Activated CD4-positive, alpha-beta T cell treated with anti-CD3 and anti-CD28 coated beads, Interleukin-2, amount 50 U/mL, for 1 hour (primary cell): Measurements from ENCODE around the gene SLC7A14.

Experiments used
- DNase-seq: peaks from one replicate; pipeline ENCODE4 v3.0.0-alpha.2; 2020

SLC7A14 gene

DNA sequence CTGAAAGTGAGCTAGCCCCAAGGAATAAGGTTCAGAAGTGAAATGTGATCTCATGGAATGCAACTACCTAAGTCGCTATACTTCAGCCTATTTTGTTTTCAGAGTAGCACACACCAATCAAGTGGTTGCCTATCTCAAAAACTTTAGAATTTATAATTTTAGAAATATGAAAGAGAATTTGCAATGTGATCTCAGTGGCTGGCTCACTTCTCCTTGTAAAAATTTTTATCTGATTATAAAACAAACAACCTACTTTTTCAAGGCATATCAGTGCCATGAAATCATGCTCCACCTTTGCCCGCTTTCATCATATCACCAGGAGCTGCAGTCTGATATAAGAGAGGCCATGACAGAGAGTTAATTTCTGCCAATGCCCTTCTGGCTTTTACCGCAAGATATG, 119.9 kb downstream of the SLC7A14 start:
- DNase-seq = no peak

DNA sequence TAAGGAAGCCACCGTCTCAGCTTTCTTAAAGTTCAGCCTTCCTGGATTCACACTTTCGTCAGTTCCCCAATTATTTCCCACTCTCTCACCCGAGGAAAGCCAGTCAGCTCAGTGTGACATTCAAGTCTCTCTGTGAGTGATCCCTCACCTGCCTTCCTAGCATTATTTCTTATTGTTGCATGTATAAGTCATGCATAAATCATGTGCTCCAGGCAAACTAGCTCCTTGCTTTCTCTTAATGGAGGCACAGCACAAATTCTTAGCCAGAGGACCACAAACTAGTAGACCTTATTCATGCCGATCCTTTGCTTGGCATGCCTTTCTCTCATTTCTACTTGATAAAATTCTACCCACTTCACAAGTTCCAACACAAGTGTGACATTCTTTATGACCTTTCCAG, 122.9 kb downstream of the SLC7A14 start:
- no peak for DNase-seq

DNA sequence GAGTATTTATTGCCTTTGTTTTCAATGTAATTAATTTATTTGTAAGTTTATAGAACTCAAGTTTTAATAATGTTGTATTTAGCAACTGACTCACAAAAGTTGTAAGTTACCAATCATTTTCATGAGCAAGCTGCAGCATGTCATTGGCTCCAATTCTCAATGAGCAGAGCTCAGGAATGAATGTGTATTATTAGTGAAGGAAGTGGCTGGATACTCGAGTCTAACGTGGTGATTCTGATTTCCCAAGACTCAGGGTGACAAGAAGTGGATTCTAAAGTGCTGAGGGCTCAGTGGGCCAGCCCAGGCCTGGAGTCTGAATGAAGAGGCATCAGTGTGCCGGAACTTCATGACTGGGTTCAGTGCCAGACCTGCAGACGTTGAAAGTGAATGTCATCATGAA, 127.6 kb downstream of the SLC7A14 start:
- no peak for DNase-seq

DNA sequence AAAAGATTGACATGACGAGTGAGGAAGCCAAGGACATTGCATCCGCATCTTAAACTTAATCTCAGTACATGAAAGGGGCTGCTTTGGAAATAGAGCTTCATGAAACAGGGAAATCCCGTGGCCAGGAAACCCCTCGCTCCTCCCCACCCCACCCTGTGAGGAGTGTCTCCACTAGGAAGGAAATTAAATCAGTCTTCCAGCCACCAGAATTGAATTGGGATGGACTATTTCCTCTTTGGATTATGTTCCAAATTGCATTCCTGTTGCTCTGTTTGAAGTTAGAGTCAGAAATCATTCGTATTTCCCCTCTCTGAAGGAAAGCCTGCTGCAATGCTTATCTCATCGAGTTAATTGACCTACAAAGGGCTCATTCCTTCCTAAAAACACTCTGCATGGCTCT, 131.4 kb downstream of the SLC7A14 start:
- DNase-seq = no peak

DNA sequence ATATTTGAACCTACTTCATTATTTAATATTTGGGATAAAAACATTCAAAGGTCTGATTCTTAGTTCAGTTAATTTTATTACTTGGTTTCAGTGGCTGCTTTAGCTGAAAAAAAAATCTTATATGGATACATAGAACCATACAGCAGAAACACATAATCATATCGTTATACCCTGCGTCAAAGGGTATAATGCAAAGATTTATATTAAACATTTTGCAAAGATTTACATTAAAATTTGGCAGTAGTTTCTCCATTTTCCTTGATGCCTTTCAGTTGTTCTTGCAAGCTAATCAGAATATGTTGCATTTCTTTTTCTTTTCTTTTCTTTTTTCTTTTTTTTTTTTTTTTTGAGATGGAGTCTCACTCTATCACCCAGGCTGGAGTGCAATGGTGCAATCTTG, 135.8 kb downstream of the SLC7A14 start:
- DNase-seq = no peak

DNA sequence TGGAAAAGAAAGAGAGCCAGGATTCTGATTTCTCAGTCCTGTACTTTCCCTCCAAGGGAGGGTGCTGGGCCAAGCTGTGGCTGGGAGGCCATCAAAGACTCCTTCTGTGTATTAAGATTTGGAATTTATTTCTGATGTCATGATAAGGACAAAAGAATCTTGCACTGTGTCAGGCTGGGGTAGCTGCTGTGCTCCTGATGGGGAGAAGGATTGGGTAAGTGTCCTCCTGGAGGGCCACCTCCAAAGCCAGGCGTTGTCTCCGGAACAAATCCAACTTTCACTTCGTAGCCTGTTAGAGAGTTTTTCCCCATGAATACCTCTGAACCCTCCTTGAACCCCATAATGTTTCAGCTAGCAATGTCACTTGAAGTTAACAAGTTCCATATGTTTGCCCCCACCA, 137.3 kb downstream of the SLC7A14 start:
- DNase-seq = no peak

DNA sequence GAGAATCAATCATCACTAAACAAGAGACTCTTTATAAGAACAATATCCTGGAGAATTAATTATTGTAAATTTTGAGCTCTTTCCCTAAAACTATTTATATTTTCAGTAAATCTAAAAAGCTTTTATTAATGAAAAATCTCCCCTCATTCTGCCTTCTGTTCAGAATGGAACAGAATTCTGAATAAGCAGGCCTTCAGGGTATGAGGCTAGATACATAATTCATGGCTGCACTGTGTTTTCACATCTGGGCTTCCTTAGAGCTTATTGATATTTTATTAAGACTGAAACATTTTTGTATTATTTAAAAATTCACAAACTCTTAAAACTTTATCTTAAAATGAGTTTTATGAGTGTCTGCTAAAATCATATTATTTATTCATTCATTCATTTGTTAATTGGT, 142.4 kb downstream of the SLC7A14 start:
- no peak for DNase-seq

DNA sequence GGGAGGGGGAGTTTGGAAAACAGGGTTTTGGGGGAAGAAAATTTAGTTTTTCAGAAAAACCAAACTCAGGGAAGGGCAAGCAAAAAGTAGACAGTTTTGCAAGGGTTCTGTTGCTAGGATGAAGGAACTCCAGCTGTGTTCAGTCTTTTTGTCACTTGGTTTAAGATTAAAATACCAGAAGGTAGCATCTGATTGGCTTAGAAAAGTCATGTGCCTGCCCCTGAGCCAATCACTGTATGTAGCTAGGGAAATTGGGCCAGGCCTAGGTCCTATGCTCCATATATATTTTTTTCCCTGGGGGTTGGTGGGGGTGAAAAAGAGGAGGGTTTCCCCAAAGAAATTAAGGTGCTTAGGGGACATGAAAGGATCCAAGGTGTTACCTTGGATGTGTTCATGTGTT, 142.9 kb downstream of the SLC7A14 start:
- DNase-seq = no peak

DNA sequence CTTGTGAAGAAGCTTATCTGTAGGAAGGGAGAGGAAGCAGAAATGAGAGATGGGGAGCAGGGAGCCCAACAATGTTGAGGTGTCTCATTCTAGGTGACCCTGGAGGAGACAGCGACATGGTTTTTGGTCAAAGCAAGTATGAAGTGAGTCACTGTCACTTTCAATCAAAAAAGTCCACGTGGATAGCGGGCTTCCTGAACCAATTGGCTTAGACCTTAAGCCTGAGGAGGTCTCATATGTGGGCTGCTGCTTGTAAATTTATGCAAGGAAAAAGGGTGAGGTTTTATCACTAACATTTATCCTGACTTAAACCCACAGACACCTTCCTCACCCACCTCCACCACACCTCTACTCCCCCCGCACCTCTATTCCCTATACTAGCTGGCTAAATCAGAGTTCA, 144.5 kb downstream of the SLC7A14 start:
- DNase-seq = no peak

DNA sequence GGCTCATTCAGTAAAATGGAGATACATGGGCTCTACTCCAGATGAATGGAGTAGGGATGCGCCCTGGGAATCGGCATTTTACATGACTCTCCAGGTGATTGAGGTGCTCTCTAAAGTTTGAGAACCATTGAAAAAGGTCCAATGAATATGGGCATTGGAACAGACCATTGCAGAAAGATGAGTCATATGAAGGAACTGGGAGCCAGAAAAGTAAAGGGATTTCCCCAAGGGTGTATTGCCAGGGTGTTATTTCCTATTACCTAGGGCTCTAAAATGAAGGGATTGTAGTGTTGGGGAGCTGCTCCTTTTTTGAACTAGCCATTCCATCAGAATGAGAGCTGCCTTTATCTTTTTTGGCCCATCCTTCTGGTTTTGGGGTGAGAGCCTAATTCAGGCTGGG, 145.5 kb downstream of the SLC7A14 start:
- DNase-seq = no peak

DNA sequence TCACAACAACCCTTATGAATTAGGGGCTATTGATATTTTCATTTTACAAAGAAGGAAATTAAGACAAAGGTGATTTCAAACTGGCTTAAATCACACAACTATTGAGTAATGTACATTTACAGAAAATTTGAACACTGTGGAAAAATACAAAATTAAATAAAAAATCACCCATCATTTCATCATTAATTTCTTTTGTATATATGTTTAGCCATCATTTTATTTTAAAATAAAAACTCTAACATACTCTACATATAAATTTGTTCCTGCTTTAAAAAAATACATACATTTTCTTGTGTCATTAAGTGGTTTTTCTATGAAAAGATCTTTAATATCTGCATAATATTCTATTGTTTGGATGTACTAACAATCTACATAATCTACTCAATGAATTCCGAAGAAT, 147.0 kb downstream of the SLC7A14 start:
- DNase-seq = no peak

DNA sequence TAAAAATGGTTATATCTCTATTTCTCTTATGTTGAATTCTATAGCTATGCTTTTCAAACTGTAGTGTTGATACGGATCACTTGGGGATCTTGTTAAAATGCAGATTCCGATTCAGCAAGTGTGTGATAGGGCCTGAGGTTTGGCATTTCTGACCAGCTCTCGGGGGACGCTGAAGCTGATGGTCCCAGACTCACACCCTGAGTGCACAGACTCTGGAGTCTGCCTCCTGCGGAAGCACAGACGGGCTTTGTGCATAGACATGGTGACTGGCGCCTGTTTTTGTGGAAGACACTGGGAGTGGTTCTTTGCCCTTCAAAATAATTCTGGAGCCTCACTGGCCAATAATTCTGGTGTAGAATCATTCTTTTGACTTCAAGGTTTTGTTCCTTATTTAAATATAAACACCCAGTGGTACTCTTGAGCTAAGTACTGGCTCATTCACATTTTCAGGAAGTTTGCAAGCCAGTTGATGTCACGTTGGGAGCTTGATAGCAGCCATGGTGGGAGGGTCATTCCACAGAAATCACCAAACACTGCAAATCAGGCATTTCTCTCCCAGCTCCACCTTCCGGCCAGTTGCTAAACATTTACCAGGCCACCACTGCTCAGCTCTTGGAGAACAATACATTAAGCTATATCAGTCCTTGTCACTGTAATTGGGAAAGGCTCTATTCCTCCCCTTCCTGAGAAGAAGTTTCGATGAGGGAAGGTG, 148.0 kb downstream of the SLC7A14 start:
- DNase-seq = no peak

DNA sequence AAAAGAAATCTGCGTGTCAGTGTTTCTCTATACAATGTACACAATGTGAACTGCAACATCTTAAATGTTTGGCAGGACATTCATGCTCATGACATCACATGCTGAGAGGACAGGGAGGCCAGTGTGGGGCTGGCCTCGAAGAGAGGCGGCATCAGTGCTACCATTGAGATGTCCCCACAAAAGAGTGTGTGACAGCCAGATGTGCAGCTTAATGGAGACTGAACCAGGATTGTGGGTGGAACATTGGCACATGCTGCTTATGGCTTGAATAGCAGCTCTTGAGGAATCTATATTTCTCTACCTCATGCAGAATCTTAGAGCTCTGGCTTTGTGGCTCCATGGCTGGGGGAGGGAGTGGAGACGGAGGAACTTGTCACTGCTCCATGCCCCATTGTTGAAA, 148.7 kb downstream of the SLC7A14 start:
- no peak for DNase-seq

DNA sequence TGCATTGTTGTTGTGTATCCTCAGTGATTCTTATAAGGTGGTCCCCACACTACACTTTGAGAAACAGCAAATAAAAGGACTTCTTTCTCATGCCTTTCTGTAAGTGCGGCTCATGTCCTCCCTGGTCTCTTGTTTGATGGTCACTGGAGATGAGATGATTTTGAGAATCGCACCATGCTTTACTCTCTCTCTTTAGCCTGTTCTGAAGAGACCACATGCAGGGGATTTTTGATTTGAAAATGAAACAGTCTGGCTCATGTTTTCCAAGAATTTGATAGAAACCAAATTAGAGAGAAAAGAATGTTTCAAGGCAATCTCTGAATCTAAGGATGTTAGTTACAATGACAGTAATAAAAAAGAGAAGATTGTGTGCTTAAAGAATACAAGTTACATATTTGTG, 149.2 kb downstream of the SLC7A14 start:
- DNase-seq = no peak

DNA sequence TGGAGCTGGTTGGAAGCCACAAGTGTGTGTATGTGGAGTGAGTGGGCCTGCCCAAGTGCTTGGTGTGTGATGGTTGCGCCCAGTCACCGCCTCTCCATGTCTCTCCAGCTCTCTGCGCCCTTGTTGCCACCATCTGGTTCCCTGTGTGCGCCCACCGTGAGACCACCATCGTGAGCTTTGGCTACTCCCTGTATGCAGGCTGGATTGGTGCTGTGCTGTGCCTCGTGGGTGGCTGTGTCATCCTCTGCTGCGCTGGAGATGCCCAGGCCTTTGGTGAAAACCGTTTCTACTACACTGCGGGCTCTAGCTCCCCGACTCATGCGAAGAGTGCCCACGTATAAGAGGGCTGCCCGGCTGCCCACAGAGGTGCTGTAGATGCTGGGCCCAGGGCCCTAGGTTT, 153.5 kb downstream of the SLC7A14 start:
- no peak for DNase-seq

DNA sequence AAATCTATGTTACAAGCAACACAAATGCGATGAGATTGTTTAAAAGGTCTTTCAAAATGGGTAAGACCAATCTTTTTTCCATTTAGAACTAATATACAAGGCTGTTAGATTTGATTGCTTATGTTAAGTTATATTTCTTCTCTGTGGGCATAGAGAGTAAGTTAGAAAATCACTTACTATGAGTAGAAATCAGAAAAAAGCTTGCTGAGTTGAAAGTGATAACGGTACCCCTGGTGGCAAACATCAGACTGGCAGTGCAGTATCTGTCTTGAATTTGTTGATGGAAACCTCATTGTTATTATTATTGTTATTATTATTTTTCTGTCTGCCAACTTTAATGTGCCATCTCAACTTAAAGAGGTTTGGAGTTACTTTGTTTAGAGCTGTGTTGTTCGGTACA, 154.8 kb downstream of the SLC7A14 start:
- no peak for DNase-seq

DNA sequence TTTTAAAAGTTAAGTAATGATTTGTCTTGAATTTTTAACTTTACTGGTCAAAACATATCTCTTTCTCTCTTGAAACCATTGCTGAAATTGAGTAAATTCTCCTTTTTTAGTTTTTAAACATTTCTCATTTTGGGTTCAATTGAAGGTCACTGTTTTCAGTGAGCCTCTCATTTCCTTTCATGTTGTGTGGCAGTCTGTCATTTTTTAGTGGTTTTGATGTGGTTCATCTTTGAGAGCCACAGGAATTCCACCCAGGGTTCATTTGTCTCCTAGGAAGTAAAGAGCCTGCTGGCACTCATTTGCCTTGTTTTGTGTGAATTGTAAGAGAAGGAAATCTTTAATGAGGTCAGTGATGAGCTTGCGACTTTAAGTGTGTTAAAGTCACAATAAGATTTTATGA, 156.8 kb downstream of the SLC7A14 start:
- DNase-seq = no peak

DNA sequence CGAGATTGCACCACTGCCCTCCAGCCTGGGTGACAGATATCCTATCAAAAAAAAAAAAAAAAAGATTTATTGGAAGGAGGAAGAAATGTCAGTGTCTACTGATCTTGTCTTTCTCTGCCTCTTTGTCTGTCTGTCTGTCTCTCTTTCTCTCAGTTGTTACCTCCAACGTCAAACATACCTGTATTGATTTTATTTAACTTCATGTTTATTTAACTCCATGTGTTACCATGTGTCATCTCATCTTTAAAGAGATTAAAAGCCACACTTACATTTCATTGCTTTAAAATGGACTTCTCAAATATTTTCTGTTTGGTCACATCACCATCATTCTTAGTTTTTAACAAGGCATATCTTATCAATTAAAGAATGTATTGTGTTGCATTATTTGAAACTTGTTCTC, 157.8 kb downstream of the SLC7A14 start:
- DNase-seq = no peak

DNA sequence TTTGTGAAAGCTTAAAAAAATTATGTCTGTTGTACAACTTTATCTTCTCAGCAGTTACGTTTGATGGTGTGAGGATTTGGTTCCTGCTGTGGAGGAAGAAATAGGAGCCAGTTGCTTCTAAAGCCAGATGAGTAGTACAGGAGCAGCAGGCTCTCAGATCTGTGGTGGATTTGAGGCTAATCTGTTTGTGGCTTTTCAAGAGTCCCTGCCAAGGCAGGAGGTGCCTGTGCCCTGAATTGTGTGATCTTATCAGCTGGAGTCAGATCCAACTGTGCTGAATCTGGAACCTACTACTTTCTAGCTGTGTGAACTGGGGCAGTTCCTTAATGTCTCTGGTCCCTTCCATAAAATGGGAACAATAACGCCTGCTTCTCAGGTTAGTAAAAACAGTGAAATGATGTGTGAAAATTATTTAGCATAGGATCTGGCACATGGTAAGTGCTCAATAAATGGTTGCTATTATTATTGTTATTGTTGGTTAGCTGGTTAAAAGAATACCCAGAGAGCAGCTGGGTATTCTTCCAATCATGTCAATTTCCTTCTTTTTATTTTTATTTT, 159.6 kb downstream of the SLC7A14 start:
- DNase-seq = no peak

DNA sequence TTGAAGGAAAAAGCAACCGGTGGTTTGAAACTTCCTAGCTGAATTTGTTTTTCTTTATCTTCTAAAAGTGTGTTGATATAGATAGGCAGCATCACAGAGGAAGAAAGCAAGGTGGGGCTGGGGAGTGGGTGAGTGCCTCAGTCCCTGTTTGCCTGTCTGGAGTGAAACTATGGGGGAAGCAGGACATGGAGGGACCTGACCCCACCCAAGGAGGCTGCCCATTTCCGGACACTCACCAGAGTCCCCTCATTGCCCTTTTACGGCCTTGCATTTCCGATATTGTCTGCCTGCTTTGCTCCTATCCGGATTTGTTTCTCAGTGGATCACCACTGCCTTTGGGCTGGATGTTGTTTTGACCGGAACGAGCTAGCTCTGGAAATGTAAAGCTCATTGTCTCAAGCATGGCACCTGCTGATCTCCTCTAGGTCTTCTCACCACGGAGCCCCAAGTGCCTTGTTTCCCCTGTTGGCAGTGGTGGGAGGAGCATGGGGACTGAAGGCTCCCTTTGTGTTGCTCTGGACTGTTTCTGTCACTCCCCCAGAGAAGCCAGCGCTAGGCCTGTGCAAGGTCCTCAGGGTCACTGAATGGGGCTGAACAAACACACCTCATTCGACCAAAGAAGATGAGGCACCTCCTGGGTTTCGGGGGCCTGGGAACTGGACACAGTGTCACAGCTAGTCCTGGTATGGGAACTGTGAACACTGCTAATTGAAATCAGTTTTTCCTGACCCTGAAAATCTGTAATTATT, 160.2 kb downstream of the SLC7A14 start:
- DNase-seq = no peak

DNA sequence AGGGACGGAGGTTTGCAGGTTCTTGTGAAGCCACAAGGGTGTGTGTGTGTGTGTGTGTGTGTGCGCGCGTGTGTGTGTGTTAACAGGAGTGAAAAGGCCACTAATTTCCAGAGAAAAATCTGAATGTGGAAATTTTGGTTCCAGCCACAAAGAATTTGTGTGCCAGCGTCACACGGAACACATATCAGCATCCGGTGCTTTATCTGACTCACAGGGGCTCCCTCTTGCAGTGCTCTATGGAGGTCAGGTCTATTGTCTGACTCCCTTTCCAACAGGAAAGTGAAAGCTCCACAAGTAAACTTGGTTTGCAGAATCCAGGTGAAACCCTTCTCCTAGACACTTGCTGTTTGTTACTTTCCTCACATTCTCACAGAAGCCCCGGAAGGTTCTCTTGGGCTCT, 161.0 kb downstream of the SLC7A14 start:
- no peak for DNase-seq

DNA sequence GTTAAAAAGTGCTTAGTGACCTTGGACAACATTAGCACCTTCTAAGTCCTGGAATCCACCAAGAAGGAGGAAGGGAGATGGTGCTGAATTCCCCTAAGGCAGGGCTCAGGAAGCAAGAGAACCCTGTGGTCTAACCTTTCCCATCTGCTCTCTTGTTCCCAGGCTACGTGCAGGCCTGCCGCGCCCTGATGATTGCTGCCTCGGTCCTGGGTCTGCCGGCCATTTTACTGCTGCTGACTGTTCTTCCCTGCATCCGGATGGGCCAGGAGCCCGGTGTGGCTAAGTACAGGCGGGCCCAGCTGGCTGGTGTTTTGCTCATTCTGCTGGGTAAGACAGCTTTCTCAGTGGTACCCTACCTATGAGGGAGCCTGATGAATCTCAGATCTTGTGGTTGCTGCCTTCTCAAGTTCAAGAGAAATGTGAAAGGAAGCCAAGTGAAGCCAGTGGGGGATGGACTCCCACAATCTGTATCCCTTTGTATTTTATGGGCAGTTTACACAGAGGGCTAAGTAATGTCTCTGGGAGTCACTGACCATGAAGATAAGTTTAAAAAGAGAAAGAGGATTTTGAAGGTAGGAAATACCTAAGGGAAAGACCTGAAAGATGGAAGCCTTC, 162.8 kb downstream of the SLC7A14 start:
- no peak for DNase-seq

DNA sequence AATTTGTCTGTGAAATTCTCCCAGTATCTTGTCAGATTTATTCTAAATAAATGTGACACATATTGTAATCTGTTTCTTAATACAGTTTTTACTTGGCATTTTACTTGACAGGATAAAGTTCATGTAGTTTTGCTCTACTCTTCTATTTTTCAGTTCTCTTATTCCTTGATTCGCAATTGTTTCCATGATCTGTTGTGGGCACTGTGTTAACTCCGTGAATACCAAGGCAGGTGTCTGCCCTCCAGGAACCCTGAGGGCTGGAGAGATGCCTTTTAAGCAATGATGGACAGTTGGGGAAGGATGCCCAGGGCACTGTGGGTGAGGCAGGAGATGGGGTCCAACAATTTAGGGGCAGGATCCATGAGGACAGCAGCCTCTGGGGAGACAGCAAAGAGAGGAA, 164.1 kb downstream of the SLC7A14 start:
- no peak for DNase-seq

DNA sequence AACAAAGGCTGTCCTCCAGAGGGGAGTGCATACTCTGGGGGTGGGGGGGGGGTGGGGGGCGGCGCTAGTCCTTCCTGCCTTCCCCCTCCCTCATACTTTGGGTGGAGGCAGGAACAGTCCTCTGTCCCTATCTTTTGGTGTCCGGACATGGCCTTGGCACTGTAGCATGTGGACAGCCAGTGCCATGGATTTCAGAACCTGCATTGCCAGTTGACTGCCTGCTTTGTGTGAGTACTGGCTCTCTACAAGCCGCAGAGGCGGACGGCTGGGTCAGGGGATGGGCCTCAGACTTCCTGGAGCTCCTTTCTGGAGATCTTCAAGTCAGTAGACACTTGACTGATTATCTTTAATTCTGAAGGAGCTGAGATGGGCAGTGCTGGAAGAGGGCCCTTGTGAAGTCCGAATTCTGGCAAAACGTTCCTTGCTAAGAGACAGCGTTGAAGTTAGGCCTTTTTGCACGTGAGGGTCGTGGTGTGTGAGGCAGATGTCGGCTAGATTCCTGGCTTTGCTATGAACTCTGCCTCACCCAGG, 164.7 kb downstream of the SLC7A14 start:
- DNase-seq = no peak
